SH-SY5Y (cell line): ENCODE measurements around the gene TRRAP.

ENCODE experiments used
- GATA2 ChIP-seq: IDR thresholded peaks from 2 replicates; pipeline ENCODE4 v1.6.1; 2011; ENCODE audit warnings: mild to moderate bottlenecking, low read depth, low read length
- GATA3 ChIP-seq: IDR thresholded peaks from 2 replicates; pipeline ENCODE4 v1.6.1; 2011; ENCODE audit warnings: low read depth, mild to moderate bottlenecking, low read length, moderate library complexity

DNA sequence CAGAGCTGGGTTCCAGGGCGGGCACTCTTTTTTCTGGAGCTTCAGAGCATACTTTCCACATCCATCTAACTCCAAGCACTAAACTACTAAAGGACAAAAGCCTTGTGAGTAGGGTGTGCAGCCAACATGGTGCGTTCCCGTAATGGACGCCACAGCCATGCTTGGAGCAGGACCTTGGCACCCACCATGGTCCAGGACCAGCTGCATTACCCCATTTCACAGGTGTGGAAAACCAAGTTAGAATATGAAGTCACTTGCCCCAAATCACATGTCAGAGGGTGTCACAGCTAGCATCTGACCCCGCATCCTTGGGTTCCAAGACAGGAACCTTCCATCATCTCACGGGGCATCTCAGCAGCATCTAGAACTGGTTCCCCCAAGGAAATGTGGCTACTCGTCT lies 153.2 kb downstream of the TRRAP start:
- TF ChIP-seq GATA2 (no peak), GATA3 (no peak)
